Heart right ventricle (tissue), 16 donors: ENCODE measurements around the gene TRPC1. TPM values are rescaled to one million over a fixed set of nuclear protein-coding genes. Genes with fewer than 3 reads are reported as not detected.
"Not testable (repeated sequence)": the region's sequence is repeated elsewhere in the genome, so short reads cannot be mapped to it uniquely, and the experiment has no call there.

Experiments
- ATAC-seq, 8 donors: fragments of 200-7000 bp; cut with Tn5 transposase; one replicate each; pipeline ENCODE4 v1.9.1; 2020; ENCODE audit warnings: mild to moderate bottlenecking in 8 of 8, moderate library complexity in 8 of 8, moderate number of reproducible peaks in 1 of 8
- DNase-seq, 2 donors: peaks; one replicate each; pipeline ENCODE4 v3.0.0-alpha.2; 2020
- H3K27ac ChIP-seq, 10 donors: fragments of 200-600 bp; sonication (generic) in 2 of 10; one replicate each; pipeline versions ENCODE4 v1.5.0 to v1.8.0; 2020 to 2022; ENCODE audit warnings: mild to moderate bottlenecking in 3 of 10
- H3K27me3 ChIP-seq, 7 donors: fragments of 200-600 bp; one replicate each; pipeline ENCODE4 v1.8.0; 2021 to 2022; ENCODE audit warnings: mild to moderate bottlenecking in 2 of 7
- H3K36me3 ChIP-seq, 9 donors: fragments of 200-600 bp; sonication (generic) in 1 of 9; one replicate each; pipeline versions ENCODE4 v1.5.0 to v1.8.0; 2020 to 2022; ENCODE audit warnings: mild to moderate bottlenecking in 2 of 9
- H3K4me1 ChIP-seq, 9 donors: fragments of 200-600 bp; sonication (generic) in 1 of 9; one replicate each; pipeline versions ENCODE4 v1.5.0 to v1.8.0; 2020 to 2022; ENCODE audit warnings: mild to moderate bottlenecking in 4 of 9
- H3K4me3 ChIP-seq, 10 donors: fragments of 200-600 bp; sonication (generic) in 2 of 10; one replicate each; pipeline versions ENCODE4 v1.5.0 to v1.8.0; 2020 to 2022; ENCODE audit warnings: mild to moderate bottlenecking in 7 of 10, moderate library complexity in 2 of 10
- H3K9me3 ChIP-seq, 11 donors: fragments of 200-600 bp in 10 of 11; sonication (generic) in 2 of 11; one replicate each; pipeline versions ENCODE4 v1.5.0 to v1.8.0; 2013 to 2022; ENCODE audit warnings: mild to moderate bottlenecking in 2 of 11, control low read depth in 1 of 11, moderate library complexity in 1 of 11
- WGBS, 2 donors: extraction: QIAGEN DNeasy Blood & Tissue Kit; methylation state at CpG; one replicate each; pipeline ENCODE4 v1.1.7; 2013; ENCODE audit warnings: inconsistent platforms in 1 of 2; 5-methylcytosine and 5-hydroxymethylcytosine counted together
- intact Hi-C, 10 donors: fragments of 100-400 bp; cut with DNase I; formaldehyde crosslinking; loops; one replicate each; pipeline versions ENCODE4 v1.11.1 to v1.14.2; 2022
- polyA plus RNA-seq, 2 donors: library from polyadenylated mRNA; stranded (reverse); fragments of 200-250 nt; gene quantifications; one replicate each; pipeline ENCODE4 v1.2.3, GENCODE V29; 2013
- total RNA-seq, 10 donors: library from RNA; stranded (reverse); fragmentation: NEBNext Ultra II Directional in 3 of 10; extraction: Animal tissue kit (Norgen Biotek cat#: 25700) in 3 of 10; gene quantifications; one replicate each; pipeline versions ENCODE4 v1.2.1 to v1.2.4, GENCODE V29; 2021 to 2023
- TF ChIP-seq, protein P1 (sequence below), 9 donors: fragments of 200-600 bp; sonication (generic) in 2 of 9; IDR thresholded peaks; one replicate each; pipeline versions ENCODE4 v1.5.0 to v1.8.0; 2021 to 2022; ENCODE audit warnings: antibody characterized with exemption in 9 of 9, mild to moderate bottlenecking in 5 of 9, moderate library complexity in 1 of 9
- donor health status: Arrhythmogenic right ventricular cardiomyopathy.
- donor health status: ischemic (EF 13 %, LVEDD 7.1; RV severe dilation, severe dysfunction).
- donor health status: healthy with polysubstance abuse.
- donor health status: DM: no; HTN: yes; CAD: no.
- donor health status: DM: no; HTN: no; CAD: no.
- donor health status: ischemic (EF 25% LVEDD 6.9; RV normal size, moderate dysfunction).
- donor health status: ischemic (EF 25% LVEDD 5.7; RV mildly dilated, moderate dysfunction).
- donor health status: healthy.
- donor health status: DM: yes; HTN: yes; CAD: no.
- donor health status: Ischemic cardiomyopathy.
- donor health status: ischemic (EF 35%, LVEDD 5.7; RV mildly dilated, moderate dysfunction).
- donor health status: nonischemic (EF 11% LVEDD 7.7; RV severe dilation, severe dysfunction).
- donor health status: DM: yes; HTN: yes; CAD: no.
- donor health status: PGD.
- donor health status: ischemic (EF 29% LVEDD 5.4; RV normal size, mild dysfunction).
- donor health status: nonischemic (EF 23%, LVEDD 6.1; RV moderate dilation, normal function).

TRPC1 gene
- total and polyA plus RNA-seq, 12 donors, result 2.1 to 22.4 (median 11.8) TPM

DNA sequence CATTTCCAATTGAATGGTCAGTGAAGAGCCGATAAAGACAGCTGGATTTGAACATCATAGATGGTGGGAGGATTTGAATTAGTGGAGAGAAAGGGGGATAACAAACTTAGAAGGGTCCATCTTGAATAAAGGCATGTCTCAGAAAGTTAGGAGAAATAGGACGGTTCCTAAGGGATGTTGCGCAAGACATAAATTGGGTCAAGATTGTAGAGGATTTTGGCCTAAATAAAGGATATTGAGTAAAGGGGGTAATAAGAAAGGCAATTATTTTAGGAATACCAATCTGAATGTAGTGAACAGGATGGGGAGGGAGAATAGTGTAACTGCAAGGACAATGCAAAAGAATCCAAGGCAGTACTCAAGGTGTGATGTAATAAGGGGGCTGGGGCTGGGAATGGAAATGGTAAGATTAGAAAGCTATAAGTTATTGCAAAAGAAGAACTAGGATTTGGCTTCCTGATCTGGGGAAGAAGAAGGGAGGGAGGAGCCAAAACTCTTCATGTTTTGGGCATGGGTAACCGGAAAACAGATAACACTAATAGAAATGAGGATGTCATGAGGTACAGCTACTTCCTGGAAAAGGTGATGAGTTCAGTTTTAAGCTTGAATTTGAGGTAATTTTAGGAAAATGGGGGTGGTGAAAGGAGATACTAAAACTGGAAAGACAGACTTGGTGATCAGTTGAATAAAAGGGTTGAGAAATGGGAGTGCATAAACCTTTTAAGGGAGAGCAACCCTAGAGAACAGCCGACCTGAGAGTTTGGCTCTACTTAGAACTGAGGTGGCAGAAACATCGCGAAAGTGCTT is 17.3 kb upstream of the TRPC1 start:
- Histone ChIP-seq H3K27ac (no peak overlapping the region), H3K36me3 (no peaks in the 10 kb centered on the region), H3K4me1 (no peaks in the 10 kb centered on the region), H3K4me3 (no peak overlapping the region), H3K9me3 (no peaks in the 10 kb centered on the region), H3K27me3 (no peaks in the 10 kb centered on the region)
- intact Hi-C loops, result no loop called here
- TF ChIP-seq, protein P1, sequence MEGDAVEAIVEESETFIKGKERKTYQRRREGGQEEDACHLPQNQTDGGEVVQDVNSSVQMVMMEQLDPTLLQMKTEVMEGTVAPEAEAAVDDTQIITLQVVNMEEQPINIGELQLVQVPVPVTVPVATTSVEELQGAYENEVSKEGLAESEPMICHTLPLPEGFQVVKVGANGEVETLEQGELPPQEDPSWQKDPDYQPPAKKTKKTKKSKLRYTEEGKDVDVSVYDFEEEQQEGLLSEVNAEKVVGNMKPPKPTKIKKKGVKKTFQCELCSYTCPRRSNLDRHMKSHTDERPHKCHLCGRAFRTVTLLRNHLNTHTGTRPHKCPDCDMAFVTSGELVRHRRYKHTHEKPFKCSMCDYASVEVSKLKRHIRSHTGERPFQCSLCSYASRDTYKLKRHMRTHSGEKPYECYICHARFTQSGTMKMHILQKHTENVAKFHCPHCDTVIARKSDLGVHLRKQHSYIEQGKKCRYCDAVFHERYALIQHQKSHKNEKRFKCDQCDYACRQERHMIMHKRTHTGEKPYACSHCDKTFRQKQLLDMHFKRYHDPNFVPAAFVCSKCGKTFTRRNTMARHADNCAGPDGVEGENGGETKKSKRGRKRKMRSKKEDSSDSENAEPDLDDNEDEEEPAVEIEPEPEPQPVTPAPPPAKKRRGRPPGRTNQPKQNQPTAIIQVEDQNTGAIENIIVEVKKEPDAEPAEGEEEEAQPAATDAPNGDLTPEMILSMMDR (IDR thresholded peaks at IDR 0.05), result no peak
- ATAC-seq (no peak), DNase-seq (no peak)
- WGBS, 2 donors, result 78 to 82% methylated on average over 7 of the region's 7 CpGs

DNA sequence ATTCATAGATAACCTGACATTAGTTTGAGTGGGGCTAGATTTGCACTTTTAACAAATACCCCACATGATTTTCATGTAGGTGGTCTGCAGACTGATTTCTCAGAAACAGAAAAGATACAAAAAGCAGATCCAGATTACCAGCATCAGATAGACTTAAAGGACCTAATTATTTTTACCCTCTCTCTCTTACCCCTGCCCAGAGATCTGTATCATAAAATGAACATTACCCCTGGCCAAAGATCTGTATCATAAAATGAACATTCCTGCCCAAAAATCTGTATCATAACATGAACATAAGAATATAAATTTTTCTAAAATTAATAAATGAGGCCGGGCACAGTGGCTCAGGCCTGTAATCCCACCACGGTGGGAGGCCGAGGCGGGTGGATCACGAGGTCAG is 14.6 kb upstream of the TRPC1 start:
- Histone ChIP-seq H3K27ac (no peak overlapping the region), H3K27me3 (no peaks in the 10 kb centered on the region), H3K4me3 (no peak overlapping the region), H3K4me1 (no peaks in the 10 kb centered on the region), H3K36me3 (no peaks in the 10 kb centered on the region), H3K9me3 (no peaks in the 10 kb centered on the region)
- DNase-seq (no peak), ATAC-seq (no peak)
- intact Hi-C loops, result no loop called here
- TF ChIP-seq, protein P1 (IDR thresholded peaks at IDR 0.05), result no peak
- 93 to 96% methylated on average over 5 of the region's 5 CpGs for WGBS, 2 donors

DNA sequence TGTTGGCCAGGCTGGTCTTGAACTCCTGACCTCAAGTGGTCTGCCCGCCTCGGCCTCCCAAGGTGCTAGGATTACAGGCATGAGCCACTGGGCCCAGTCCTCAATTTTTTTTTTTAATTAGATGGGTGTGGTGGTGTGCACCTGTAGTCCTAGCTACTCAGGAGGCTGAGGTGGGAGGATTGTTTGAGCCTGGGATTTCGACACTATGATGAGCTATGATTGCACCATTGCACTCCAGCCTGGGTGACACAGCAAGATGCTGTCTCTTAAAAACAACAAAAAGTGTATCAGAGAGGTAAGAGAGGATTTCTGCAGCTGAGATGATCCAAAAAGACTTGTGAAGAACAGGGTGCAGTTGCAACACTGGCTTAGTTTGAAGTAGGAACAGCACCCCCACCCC is 9.0 kb upstream of the TRPC1 start:
- intact Hi-C loops, ATAC-seq, DNase-seq: not testable (repeated sequence)

DNA sequence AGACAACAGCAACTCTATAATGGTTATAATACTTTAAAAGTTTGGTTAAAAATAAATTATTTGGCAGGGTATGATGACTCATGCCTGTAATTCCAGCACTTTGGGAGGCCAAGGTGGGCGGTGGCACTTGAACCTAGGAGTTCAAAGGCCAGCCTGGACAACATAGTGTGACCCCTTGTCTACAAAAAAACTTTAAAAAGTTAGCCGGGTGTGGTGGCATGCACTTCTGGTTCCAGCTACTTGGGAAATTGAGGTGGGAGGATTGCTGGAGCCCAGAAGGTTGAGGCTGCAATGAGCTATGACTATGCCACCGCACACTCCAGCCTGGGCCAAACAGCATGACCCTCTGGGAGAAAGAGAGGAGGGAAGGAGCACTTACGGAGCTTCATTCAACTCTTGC is 7.7 kb upstream of the TRPC1 start:
- H3K36me3 ChIP-seq, result no peaks in the 10 kb centered on the region
- H3K9me3 ChIP-seq, result no peaks in the 10 kb centered on the region
- ATAC-seq (no peak), DNase-seq (no peak)
- H3K27ac ChIP-seq, result no peak overlapping the region
- 88 to 91% methylated on average over 4 of the region's 4 CpGs for WGBS, 2 donors
- H3K4me3 ChIP-seq, result no peak overlapping the region
- no peaks in the 10 kb centered on the region for H3K27me3 ChIP-seq
- intact Hi-C loops, result no loop called here
- TF ChIP-seq, protein P1 (IDR thresholded peaks at IDR 0.05), result no peak
- no peaks in the 10 kb centered on the region for H3K4me1 ChIP-seq

More for the DNA sequence above, 9.0 kb upstream of the TRPC1 start:
- not testable (repeated sequence) for H3K9me3 ChIP-seq, H3K27me3 ChIP-seq, H3K4me3 ChIP-seq, H3K4me1 ChIP-seq, H3K27ac ChIP-seq, H3K36me3 ChIP-seq
- 92 to 96% methylated on average over 3 of the region's 3 CpGs for WGBS, 2 donors

- ATAC-seq (peak in 4 of 8 donors; percentile 1 to 17 (median 6)), DNase-seq (no peak)
- intact Hi-C loops, result loop anchor here in 7 of 10 donors (10.0 kb wide), 4 partner anchors 129 to 271 kb away; partner anchors contain the start of genes PLS1 (in 2 of the 7) and ATR (in 1 of the 7)
- Histone ChIP-seq H3K36me3 (peaks cover 0 to 7% (median 0%) of the 10 kb centered on the region in 9 donors), H3K27ac (peak overlapping the region in 9 of 10 donors; percentile 82 to 99 (median 91)), H3K27me3 (peaks cover 0 to 24% (median 0%) of the 10 kb centered on the region in 7 donors), H3K4me3 (peak overlapping the region; percentile 72 to 94 (median 82)), H3K9me3 (peaks cover 0 to 6% (median 0%) of the 10 kb centered on the region in 11 donors), H3K4me1 (peaks cover 0 to 29% (median 15%) of the 10 kb centered on the region in 9 donors)
- 0 to 1% methylated on average over 10 of the region's 10 CpGs for WGBS, 2 donors
- TF ChIP-seq, protein P1 (IDR thresholded peaks at IDR 0.05), result no peak
Measured at GRCh38 chr3:142723665-142723967, 218 bp upstream of the TRPC1 start.
